ENCODE measurements around the gene MRPS33. TPM values are rescaled to one million over a fixed set of nuclear protein-coding genes. Genes with fewer than 3 reads are reported as not detected.
"Not testable (repeated sequence)": the region's sequence is repeated elsewhere in the genome, so short reads cannot be mapped to it uniquely, and the experiment has no call there.

Gene MRPS33
- total RNA-seq, 1 experiment from 2014 or later = 74.5 TPM

GRCh38 chr7:141012696-141013344, 1.9 kb downstream of the MRPS33 start:
- DNase-seq (ENCODE audit: low read depth) = peak; percentile 52

GRCh38 chr7:141012044-141012685, 2.6 kb downstream of the MRPS33 start:
- peak; percentile 79 for DNase-seq (ENCODE audit: low read depth)

GRCh38 chr7:141011443-141011842, 3.3 kb downstream of the MRPS33 start:
- DNase-seq (ENCODE audit: low read depth) = no peak

GRCh38 chr7:141003172-141004065, 11.3 kb downstream of the MRPS33 start:
- DNase-seq (ENCODE audit: low read depth) = no peak

- no peak for DNase-seq (ENCODE audit: low read depth)
These were observed 13.2 kb downstream of the MRPS33 start for GRCh38 chr7:141001546-141001945.

GRCh38 chr7:141001122-141001521, 13.6 kb downstream of the MRPS33 start:
- DNase-seq (ENCODE audit: low read depth) = no peak

GRCh38 chr7:140998715-140999114, 16.0 kb downstream of the MRPS33 start:
- DNase-seq (ENCODE audit: low read depth) = no peak

GRCh38 chr7:140992422-140992821, 22.3 kb downstream of the MRPS33 start:
- DNase-seq (ENCODE audit: low read depth) = no peak

- no peak for DNase-seq (ENCODE audit: low read depth)
These were observed 24.4 kb downstream of the MRPS33 start for GRCh38 chr7:140990193-140990962.

- DNase-seq (ENCODE audit: low read depth) = no peak
These were observed 25.7 kb downstream of the MRPS33 start for GRCh38 chr7:140989068-140989467.

GRCh38 chr7:140983802-140984201, 30.9 kb downstream of the MRPS33 start:
- peak; percentile 5 for DNase-seq (ENCODE audit: low read depth)

- DNase-seq (ENCODE audit: low read depth) = no peak
These were observed 32.2 kb downstream of the MRPS33 start for GRCh38 chr7:140982508-140982907.

- DNase-seq (ENCODE audit: low read depth) = no peak
These were observed 32.8 kb downstream of the MRPS33 start for GRCh38 chr7:140981951-140982350.

- DNase-seq (ENCODE audit: low read depth) = no peak
These were observed 37.0 kb downstream of the MRPS33 start for GRCh38 chr7:140977741-140978140.

GRCh38 chr7:140972876-140973829, 41.6 kb downstream of the MRPS33 start:
- no peak for DNase-seq (ENCODE audit: low read depth)

- DNase-seq (ENCODE audit: low read depth) = no peak
These were observed 42.4 kb downstream of the MRPS33 start for GRCh38 chr7:140972344-140972743.

GRCh38 chr7:140967438-140967837, 47.3 kb downstream of the MRPS33 start:
- DNase-seq (ENCODE audit: low read depth) = no peak

GRCh38 chr7:140966561-140967233, 48.1 kb downstream of the MRPS33 start:
- DNase-seq (ENCODE audit: low read depth) = no peak

- DNase-seq (ENCODE audit: low read depth) = no peak
These were observed 53.6 kb downstream of the MRPS33 start for GRCh38 chr7:140961117-140961516.

GRCh38 chr7:140956997-140957396, 57.8 kb downstream of the MRPS33 start:
- not testable (repeated sequence) for DNase-seq (ENCODE audit: low read depth)

All from HT1080 (cell line).